SK-N-SH (cell line): ENCODE measurements around the gene PSMD6. TPM values are rescaled to one million over a fixed set of nuclear protein-coding genes. Genes with fewer than 3 reads are reported as not detected.

Source experiments
- CTCF ChIA-PET: fragments of 300-600, 350-600 bp; formaldehyde crosslinking; extraction: SDS; loops from one replicate; lab custom pipeline; 2021; lab: Yijun Ruan, JAX
- POLR2A ChIA-PET: fragments of 350-600 bp; sonication (Branson Sonifier 250); formaldehyde crosslinking; extraction: SDS; loops from one replicate; lab custom pipeline; 2020; ENCODE audit warnings: antibody characterized with exemption, inconsistent platforms; lab: Yijun Ruan, JAX
- DNase-seq: peaks from one replicate; pipeline ENCODE4 v3.0.0; 2012
- H2AFZ ChIP-seq: fragments of 200-600 bp; sonication (generic); 2 replicates; pipeline ENCODE4 v1.8.1; 2016; ENCODE audit warnings: antibody characterized with exemption, mild to moderate bottlenecking, low read depth
- H3F3A ChIP-seq: fragments of 200-600 bp; sonication (generic); replicated peaks from 2 replicates; pipeline ENCODE3; 2016; ENCODE audit warnings: antibody characterized with exemption, mild to moderate bottlenecking; ENCODE audit not compliant: insufficient read depth
- H3K27ac ChIP-seq, 2 experiments: fragments of 200-500 bp in 1 of 2; fragments of 200-600 bp in 1 of 2; sonication (Bioruptor generic) in 1 of 2; sonication (generic), shearing (Covaris generic) in 1 of 2; 2 replicates each; pipeline versions ENCODE4 v1.5.1 to v1.6.1; 2014 to 2016; ENCODE audit warnings: low read depth in 2 of 2, inconsistent platforms in 1 of 2, low read length in 1 of 2, mild to moderate bottlenecking in 1 of 2, mixed read lengths in 1 of 2
- H3K27me3 ChIP-seq: fragments of 200-600 bp; sonication (generic), shearing (Covaris generic); 2 replicates; pipeline ENCODE4 v1.6.1; 2016; ENCODE audit warnings: mixed run types; ENCODE audit not compliant: insufficient read depth
- H3K36me3 ChIP-seq, 2 experiments: fragments of 200-500 bp in 1 of 2; fragments of 200-600 bp in 1 of 2; sonication (Bioruptor generic) in 1 of 2; sonication (generic) in 1 of 2; replicated peaks in 1 of 2; 2 replicates each; pipeline versions ENCODE3 to v1.5.1; 2014 to 2016; ENCODE audit warnings: low read length in 1 of 2, mild to moderate bottlenecking in 1 of 2; ENCODE audit not compliant: insufficient read depth in 2 of 2, control insufficient read depth in 1 of 2
- H3K4me1 ChIP-seq, 2 experiments: fragments of 200-500 bp in 1 of 2; fragments of 200-600 bp in 1 of 2; sonication (Bioruptor generic) in 1 of 2; sonication (generic), shearing (Covaris generic) in 1 of 2; 2 replicates each; pipeline versions ENCODE4 v1.5.1 to v1.6.1; 2014 to 2016; ENCODE audit warnings: low read depth in 1 of 2, low read length in 1 of 2, mixed run types in 1 of 2; ENCODE audit not compliant: insufficient read depth in 2 of 2, control insufficient read depth in 1 of 2
- H3K4me2 ChIP-seq: fragments of 200-600 bp; sonication (generic), shearing (Covaris generic); 2 replicates; pipeline ENCODE4 v1.6.1; 2017; ENCODE audit warnings: mixed run types
- H3K4me3 ChIP-seq, 2 experiments: fragments of 200-500 bp in 1 of 2; fragments of 200-600 bp in 1 of 2; sonication (Bioruptor generic) in 1 of 2; sonication (generic), shearing (Covaris generic) in 1 of 2; 2 replicates each; pipeline versions ENCODE4 v1.5.1 to v1.8.1; 2014 to 2016; ENCODE audit warnings: low read depth in 2 of 2, inconsistent platforms in 1 of 2, low read length in 1 of 2, mild to moderate bottlenecking in 1 of 2, mixed read lengths in 1 of 2, moderate library complexity in 1 of 2
- H3K79me2 ChIP-seq: fragments of 200-600 bp; sonication (generic); 2 replicates; pipeline ENCODE4 v1.8.1; 2017; ENCODE audit warnings: mild to moderate bottlenecking; ENCODE audit not compliant: insufficient read depth
- H3K9ac ChIP-seq: fragments of 200-600 bp; sonication (generic); 2 replicates; pipeline ENCODE4 v1.6.1; 2017; ENCODE audit warnings: mixed run types
- H3K9me2 ChIP-seq: fragments of 200-600 bp; sonication (generic); 2 replicates; pipeline ENCODE4 v1.6.1; 2017; ENCODE audit warnings: mixed run types
- H3K9me3 ChIP-seq: fragments of 200-600 bp; sonication (generic); 2 replicates; pipeline ENCODE4 v1.6.1; 2017; ENCODE audit warnings: mixed run types, mild to moderate bottlenecking, moderate library complexity
- H4K20me1 ChIP-seq: fragments of 200-600 bp; sonication (generic); 2 replicates; pipeline ENCODE4 v1.6.1; 2017; ENCODE audit warnings: mild to moderate bottlenecking, mixed run types; ENCODE audit not compliant: insufficient read depth
- ELF1 ChIP-seq: IDR thresholded peaks from 2 replicates; pipeline ENCODE4 v1.4.0; 2012
- EP300 ChIP-seq, 2 experiments: IDR thresholded peaks; 2 replicates each; pipeline versions ENCODE4 v1.4.0 to v1.6.1; 2012; ENCODE audit warnings: borderline replicate concordance in 1 of 2, low read depth in 1 of 2, low read length in 1 of 2
- EZH2phosphoT487 ChIP-seq: fragments of 200-600 bp; sonication (generic); IDR thresholded peaks from 2 replicates; pipeline ENCODE4 v1.6.1; 2017; ENCODE audit warnings: low read depth, mixed run types, mild to moderate bottlenecking, antibody characterized with exemption, moderate library complexity, borderline replicate concordance
- FOXJ3 ChIP-seq: sonication (generic); formaldehyde crosslinking; IDR thresholded peaks from 2 replicates; pipeline ENCODE4 v1.5.1; 2020; ENCODE audit warnings: mild to moderate bottlenecking, missing genetic modification reagents
- GABPA ChIP-seq: IDR thresholded peaks from 2 replicates; pipeline ENCODE4 v1.4.0; 2012; ENCODE audit warnings: low read depth, mild to moderate bottlenecking
- GATA2 ChIP-seq: sonication (generic); formaldehyde crosslinking; IDR thresholded peaks from 2 replicates; pipeline ENCODE4 v1.5.0; 2020; ENCODE audit warnings: mild to moderate bottlenecking, missing genetic modification reagents
- JUND ChIP-seq: IDR thresholded peaks from 2 replicates; pipeline ENCODE4 v1.4.0; 2012
- NFIC ChIP-seq: IDR thresholded peaks from 2 replicates; pipeline ENCODE4 v1.4.0; 2012; ENCODE audit warnings: borderline replicate concordance
- NRF1 ChIP-seq: IDR thresholded peaks from 2 replicates; pipeline ENCODE4 v1.6.1; 2012; ENCODE audit warnings: low read depth, mild to moderate bottlenecking, low read length
- POLR2AphosphoS5 ChIP-seq: IDR thresholded peaks from 2 replicates; pipeline ENCODE4 v1.6.1; 2012; ENCODE audit warnings: low read depth, low read length
- RFX5 ChIP-seq: IDR thresholded peaks from 2 replicates; pipeline ENCODE4 v1.6.1; 2012; ENCODE audit warnings: mild to moderate bottlenecking, improper control_type of control experiment, low read length
- RXRA ChIP-seq: IDR thresholded peaks from 2 replicates; pipeline ENCODE4 v1.4.0; 2012; ENCODE audit warnings: low read depth, mild to moderate bottlenecking, borderline replicate concordance
- SMC3 ChIP-seq: IDR thresholded peaks from 2 replicates; pipeline ENCODE4 v1.6.1; 2012; ENCODE audit warnings: low read depth, low read length, improper control_type of control experiment
- TAF1 ChIP-seq: IDR thresholded peaks from 2 replicates; pipeline ENCODE4 v1.6.1; 2012; ENCODE audit warnings: low read depth, mild to moderate bottlenecking, low read length, moderate library complexity, borderline replicate concordance
- TEAD4 ChIP-seq: IDR thresholded peaks from 2 replicates; pipeline ENCODE4 v1.4.0; 2012; ENCODE audit warnings: mild to moderate bottlenecking, borderline replicate concordance; ENCODE audit not compliant: insufficient read depth
- YY1 ChIP-seq: IDR thresholded peaks from 2 replicates; pipeline ENCODE4 v1.4.0; 2012; ENCODE audit warnings: low read depth, mild to moderate bottlenecking
- WGBS: methylation state at CpG from one replicate; pipeline ENCODE4 v1.1.6; 2017; ENCODE audit warnings: low lambda C conversion rate; 5-methylcytosine and 5-hydroxymethylcytosine counted together
- polyA plus RNA-seq, 3 experiments: library from polyadenylated mRNA; depleted of rRNA; stranded (reverse); fragments of >200 nt; gene quantifications; 2 replicates each; pipeline ENCODE4 v1.2.3, GENCODE V29; 2012
- TF ChIP-seq, protein P1 (sequence below): IDR thresholded peaks from 2 replicates; pipeline ENCODE4 v1.4.0; 2012; ENCODE audit warnings: low read depth
- TF ChIP-seq, protein P2 (sequence below): fragments of 200-600 bp; sonication (generic); IDR thresholded peaks from 2 replicates; pipeline ENCODE4 v1.6.1; 2017; ENCODE audit warnings: antibody characterized with exemption, mild to moderate bottlenecking, moderate library complexity
- TF ChIP-seq, protein P3 (sequence below): fragments of 150-350 bp; IDR thresholded peaks from 2 replicates; pipeline ENCODE4 v1.6.1; 2016; ENCODE audit warnings: mild to moderate bottlenecking, low read depth, low read length
- TF ChIP-seq, protein P4 (sequence below): IDR thresholded peaks from 2 replicates; pipeline ENCODE4 v1.4.0; 2012; ENCODE audit warnings: low read depth, borderline replicate concordance
- TF ChIP-seq, protein P5 (sequence below): IDR thresholded peaks from 2 replicates; pipeline ENCODE4 v1.6.1; 2012; ENCODE audit warnings: mild to moderate bottlenecking, low read depth, low read length, moderate library complexity

Gene PSMD6
- polyA plus RNA-seq, 1 of the 3 experiments (the other 2 are of a cell fraction) = 90.3 TPM

DNA sequence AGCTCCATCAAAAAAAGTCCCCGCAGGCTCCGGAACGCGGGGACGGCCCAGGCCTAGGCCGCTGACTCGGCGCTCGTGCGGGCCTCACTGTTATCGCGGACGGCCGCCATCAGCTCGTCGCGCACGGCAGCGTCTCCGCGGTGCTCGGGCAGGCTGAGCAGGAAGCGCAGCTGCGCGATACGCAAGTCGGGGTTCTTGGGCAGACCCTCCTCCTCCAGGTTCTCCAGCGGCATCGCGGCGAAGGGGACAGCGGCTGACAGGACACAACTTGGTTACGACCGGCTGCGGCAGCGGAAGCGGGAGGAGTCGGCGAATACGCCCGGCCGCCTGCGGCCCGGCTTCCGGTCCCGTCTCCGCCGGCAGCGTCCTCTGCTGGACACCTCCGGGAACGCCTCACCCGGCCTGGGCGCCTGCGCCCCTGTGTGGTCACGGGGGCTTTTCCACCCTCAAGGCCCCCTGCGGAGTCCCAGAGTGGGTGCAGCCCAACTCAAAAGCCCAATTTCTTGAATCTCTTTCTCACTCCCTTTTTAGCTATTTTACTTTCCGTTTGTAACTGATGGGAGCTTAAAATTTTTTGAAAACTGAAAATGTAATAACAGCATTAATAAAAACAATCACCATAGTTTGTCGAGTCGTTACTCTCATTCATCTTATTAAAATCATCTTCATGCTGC, at the start of gene PSMD6 (continued):
- TF ChIP-seq, protein P1, sequence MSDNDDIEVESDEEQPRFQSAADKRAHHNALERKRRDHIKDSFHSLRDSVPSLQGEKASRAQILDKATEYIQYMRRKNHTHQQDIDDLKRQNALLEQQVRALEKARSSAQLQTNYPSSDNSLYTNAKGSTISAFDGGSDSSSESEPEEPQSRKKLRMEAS = peak; percentile 77; the same call in 1 of the 2 replicates
- TF ChIP-seq GATA2 (CRISPR knock-in tag) (no peak), SMC3 (peak; percentile 58), EP300 (IDR thresholded peaks at IDR 0.05; ENCODE audit: borderline replicate concordance in 1 of 2, low read depth in 1 of 2, low read length in 1 of 2) (peak in 1 of 2 experiments; percentile 31; a peak in 1 of 4 replicates), NRF1 (peak; percentile 50; the same call in 1 of the 2 replicates), GABPA (peak; percentile 96), ELF1 (peak; percentile 77), JUND (no peak)
- TF ChIP-seq, protein P2, sequence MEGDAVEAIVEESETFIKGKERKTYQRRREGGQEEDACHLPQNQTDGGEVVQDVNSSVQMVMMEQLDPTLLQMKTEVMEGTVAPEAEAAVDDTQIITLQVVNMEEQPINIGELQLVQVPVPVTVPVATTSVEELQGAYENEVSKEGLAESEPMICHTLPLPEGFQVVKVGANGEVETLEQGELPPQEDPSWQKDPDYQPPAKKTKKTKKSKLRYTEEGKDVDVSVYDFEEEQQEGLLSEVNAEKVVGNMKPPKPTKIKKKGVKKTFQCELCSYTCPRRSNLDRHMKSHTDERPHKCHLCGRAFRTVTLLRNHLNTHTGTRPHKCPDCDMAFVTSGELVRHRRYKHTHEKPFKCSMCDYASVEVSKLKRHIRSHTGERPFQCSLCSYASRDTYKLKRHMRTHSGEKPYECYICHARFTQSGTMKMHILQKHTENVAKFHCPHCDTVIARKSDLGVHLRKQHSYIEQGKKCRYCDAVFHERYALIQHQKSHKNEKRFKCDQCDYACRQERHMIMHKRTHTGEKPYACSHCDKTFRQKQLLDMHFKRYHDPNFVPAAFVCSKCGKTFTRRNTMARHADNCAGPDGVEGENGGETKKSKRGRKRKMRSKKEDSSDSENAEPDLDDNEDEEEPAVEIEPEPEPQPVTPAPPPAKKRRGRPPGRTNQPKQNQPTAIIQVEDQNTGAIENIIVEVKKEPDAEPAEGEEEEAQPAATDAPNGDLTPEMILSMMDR = peak; percentile 95
- TF ChIP-seq, protein P3, sequence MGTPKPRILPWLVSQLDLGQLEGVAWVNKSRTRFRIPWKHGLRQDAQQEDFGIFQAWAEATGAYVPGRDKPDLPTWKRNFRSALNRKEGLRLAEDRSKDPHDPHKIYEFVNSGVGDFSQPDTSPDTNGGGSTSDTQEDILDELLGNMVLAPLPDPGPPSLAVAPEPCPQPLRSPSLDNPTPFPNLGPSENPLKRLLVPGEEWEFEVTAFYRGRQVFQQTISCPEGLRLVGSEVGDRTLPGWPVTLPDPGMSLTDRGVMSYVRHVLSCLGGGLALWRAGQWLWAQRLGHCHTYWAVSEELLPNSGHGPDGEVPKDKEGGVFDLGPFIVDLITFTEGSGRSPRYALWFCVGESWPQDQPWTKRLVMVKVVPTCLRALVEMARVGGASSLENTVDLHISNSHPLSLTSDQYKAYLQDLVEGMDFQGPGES = no peak

DNA sequence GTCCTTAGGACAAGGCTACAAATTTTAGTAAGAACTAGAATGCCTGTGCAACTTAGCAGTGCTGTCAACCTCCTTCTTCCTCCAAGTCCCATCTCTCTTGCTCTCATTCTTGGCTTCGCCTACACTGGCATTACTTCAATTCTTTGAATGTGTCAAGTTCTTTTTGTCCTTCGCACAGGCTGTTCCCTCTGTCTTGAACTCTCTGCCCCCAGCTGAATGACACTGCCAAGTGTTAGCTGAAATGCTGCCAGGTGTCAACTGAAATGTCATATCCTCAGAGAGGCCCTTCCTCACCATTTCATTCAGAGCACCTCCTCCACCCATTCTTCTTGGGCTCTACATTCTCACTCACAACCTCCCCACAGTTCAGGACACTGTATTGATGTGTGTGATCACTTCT, 48.8 kb upstream of the PSMD6 start:
- H3K9me2 ChIP-seq = no peaks in the 10 kb centered on the region
- H3K4me3 ChIP-seq = no peak overlapping the region
- ChIA-PET CTCF (interaction anchor here (1.6 kb wide), 1 partner anchor 48 kb away, joined by 4 read pairs; no protein-coding TSS in a partner anchor), POLR2A (no interaction called here)
- peaks cover 0 to 20% of the 10 kb centered on the region in 2 experiments; a peak in 2 of 4 replicates for H3K4me1 ChIP-seq
- WGBS = 91% methylated on average over 2 of the region's 2 CpGs
- H3F3A ChIP-seq = peaks cover 3% of the 10 kb centered on the region
- peaks cover 0 to 5% of the 10 kb centered on the region in 2 experiments for H3K36me3 ChIP-seq
- no peak overlapping the region for H3K4me2 ChIP-seq
- no peaks in the 10 kb centered on the region for H4K20me1 ChIP-seq
- TF ChIP-seq EZH2phosphoT487 = no peak
- no peak for TF ChIP-seq FOXJ3 (CRISPR knock-in tag)
- TF ChIP-seq, protein P4, sequence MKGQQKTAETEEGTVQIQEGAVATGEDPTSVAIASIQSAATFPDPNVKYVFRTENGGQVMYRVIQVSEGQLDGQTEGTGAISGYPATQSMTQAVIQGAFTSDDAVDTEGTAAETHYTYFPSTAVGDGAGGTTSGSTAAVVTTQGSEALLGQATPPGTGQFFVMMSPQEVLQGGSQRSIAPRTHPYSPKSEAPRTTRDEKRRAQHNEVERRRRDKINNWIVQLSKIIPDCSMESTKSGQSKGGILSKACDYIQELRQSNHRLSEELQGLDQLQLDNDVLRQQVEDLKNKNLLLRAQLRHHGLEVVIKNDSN = no peak
- TF ChIP-seq, protein P1 = no peak
- no peak for TF ChIP-seq GABPA
- no peak for TF ChIP-seq SMC3
- TF ChIP-seq EP300 (IDR thresholded peaks at IDR 0.05; ENCODE audit: borderline replicate concordance in 1 of 2, low read depth in 1 of 2, low read length in 1 of 2) = no peak
- TF ChIP-seq ELF1 = no peak
- no peak for TF ChIP-seq TEAD4
- TF ChIP-seq, protein P5, sequence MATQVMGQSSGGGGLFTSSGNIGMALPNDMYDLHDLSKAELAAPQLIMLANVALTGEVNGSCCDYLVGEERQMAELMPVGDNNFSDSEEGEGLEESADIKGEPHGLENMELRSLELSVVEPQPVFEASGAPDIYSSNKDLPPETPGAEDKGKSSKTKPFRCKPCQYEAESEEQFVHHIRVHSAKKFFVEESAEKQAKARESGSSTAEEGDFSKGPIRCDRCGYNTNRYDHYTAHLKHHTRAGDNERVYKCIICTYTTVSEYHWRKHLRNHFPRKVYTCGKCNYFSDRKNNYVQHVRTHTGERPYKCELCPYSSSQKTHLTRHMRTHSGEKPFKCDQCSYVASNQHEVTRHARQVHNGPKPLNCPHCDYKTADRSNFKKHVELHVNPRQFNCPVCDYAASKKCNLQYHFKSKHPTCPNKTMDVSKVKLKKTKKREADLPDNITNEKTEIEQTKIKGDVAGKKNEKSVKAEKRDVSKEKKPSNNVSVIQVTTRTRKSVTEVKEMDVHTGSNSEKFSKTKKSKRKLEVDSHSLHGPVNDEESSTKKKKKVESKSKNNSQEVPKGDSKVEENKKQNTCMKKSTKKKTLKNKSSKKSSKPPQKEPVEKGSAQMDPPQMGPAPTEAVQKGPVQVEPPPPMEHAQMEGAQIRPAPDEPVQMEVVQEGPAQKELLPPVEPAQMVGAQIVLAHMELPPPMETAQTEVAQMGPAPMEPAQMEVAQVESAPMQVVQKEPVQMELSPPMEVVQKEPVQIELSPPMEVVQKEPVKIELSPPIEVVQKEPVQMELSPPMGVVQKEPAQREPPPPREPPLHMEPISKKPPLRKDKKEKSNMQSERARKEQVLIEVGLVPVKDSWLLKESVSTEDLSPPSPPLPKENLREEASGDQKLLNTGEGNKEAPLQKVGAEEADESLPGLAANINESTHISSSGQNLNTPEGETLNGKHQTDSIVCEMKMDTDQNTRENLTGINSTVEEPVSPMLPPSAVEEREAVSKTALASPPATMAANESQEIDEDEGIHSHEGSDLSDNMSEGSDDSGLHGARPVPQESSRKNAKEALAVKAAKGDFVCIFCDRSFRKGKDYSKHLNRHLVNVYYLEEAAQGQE = no peak
- no peak for TF ChIP-seq NFIC
- TF ChIP-seq YY1 = no peak
- no peak for TF ChIP-seq TAF1
- TF ChIP-seq POLR2AphosphoS5 = no peak
- no peak for TF ChIP-seq RXRA
- no peak for TF ChIP-seq RFX5
- no peaks in the 10 kb centered on the region for H3K79me2 ChIP-seq
- no peak for DNase-seq
- H3K27me3 ChIP-seq = no peaks in the 10 kb centered on the region
- H3K9ac ChIP-seq = no peak overlapping the region
- no peak overlapping the region for H2AFZ ChIP-seq
- H3K27ac ChIP-seq = no peak overlapping the region
- H3K9me3 ChIP-seq = no peaks in the 10 kb centered on the region
